Lower lobe of right lung (tissue), 2 donors: ENCODE measurements around the gene LRRC4C. TPM values are rescaled to one million over a fixed set of nuclear protein-coding genes. Genes with fewer than 3 reads are reported as not detected.
A peak's percentile ranks its signal among the peaks of the same experiment; 100 is the strongest.

Source experiments
- ATAC-seq, 2 donors: fragments of 200-7000 bp; cut with Tn5 transposase; one replicate each; pipeline ENCODE4 v1.9.1; 2020 to 2022; ENCODE audit warnings: mild to moderate bottlenecking in 2 of 2, moderate library complexity in 2 of 2
- DNase-seq: peaks from one replicate; pipeline ENCODE4 v3.0.0-alpha.2; 2020
- H3K27ac ChIP-seq: fragments of 200-600 bp; one replicate; pipeline ENCODE4 v1.8.0; 2022
- H3K27me3 ChIP-seq: fragments of 200-600 bp; one replicate; pipeline ENCODE4 v1.8.0; 2022; ENCODE audit warnings: low read depth
- H3K36me3 ChIP-seq: fragments of 200-600 bp; one replicate; pipeline ENCODE4 v1.8.0; 2022; ENCODE audit warnings: mild to moderate bottlenecking
- H3K4me1 ChIP-seq: fragments of 200-600 bp; one replicate; pipeline ENCODE4 v1.8.0; 2022
- H3K4me3 ChIP-seq: fragments of 200-600 bp; one replicate; pipeline ENCODE4 v1.8.0; 2022; ENCODE audit warnings: mild to moderate bottlenecking
- H3K9me3 ChIP-seq: fragments of 200-600 bp; one replicate; pipeline ENCODE4 v1.8.0; 2022
- intact Hi-C: fragments of 100-400 bp; cut with DNase I; formaldehyde crosslinking; loops from one replicate; pipeline ENCODE4 v1.11.0; 2022
- total RNA-seq: library from RNA; stranded (reverse); fragmentation: NEBNext Ultra II Directional; extraction: Animal tissue kit (Norgen Biotek cat#: 25700); gene quantifications from one replicate; pipeline ENCODE4 v1.2.1, GENCODE V29; 2021
- TF ChIP-seq, protein P1 (sequence below): fragments of 200-600 bp; IDR thresholded peaks from one replicate; pipeline ENCODE4 v1.8.0; 2022; ENCODE audit warnings: antibody characterized with exemption, mild to moderate bottlenecking
- donor health status: DM: no; HTN: yes; CAD: no; lungs with severe emphysema.

LRRC4C gene
- total RNA-seq, 1 donor from 2014 or later = 0.86 TPM

DNA sequence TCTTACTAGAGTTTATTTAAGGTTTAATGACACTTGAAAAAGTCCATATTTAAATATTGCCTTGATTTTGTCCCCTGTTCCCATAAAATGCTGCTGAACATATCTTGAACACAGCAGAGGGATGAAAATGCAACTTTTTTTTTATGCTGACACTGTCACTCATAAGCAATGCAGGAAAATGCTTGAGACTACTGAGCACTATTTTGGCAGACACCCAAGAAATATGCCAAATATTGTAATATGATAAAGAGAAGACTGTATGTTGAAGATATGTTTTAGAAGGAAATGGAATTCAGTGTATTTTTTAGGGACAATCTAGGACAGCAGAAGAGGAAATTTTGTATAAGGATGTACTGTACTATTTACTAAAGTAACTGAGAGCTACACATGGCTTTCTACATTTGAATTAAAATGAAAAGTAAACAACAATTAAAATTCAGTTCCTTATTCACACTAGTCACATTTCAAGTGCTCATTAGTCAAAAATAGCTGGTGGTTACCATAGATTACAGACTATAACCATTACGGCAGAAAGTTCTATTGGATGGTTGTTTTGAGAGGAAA, 58.6 kb downstream of the LRRC4C start:
- no peaks in the 10 kb centered on the region for H3K27me3 ChIP-seq
- no peaks in the 10 kb centered on the region for H3K36me3 ChIP-seq
- H3K4me3 ChIP-seq = no peak overlapping the region
- no peaks in the 10 kb centered on the region for H3K9me3 ChIP-seq
- peaks cover 5% of the 10 kb centered on the region for H3K4me1 ChIP-seq
- DNase-seq = no peak
- TF ChIP-seq, protein P1, sequence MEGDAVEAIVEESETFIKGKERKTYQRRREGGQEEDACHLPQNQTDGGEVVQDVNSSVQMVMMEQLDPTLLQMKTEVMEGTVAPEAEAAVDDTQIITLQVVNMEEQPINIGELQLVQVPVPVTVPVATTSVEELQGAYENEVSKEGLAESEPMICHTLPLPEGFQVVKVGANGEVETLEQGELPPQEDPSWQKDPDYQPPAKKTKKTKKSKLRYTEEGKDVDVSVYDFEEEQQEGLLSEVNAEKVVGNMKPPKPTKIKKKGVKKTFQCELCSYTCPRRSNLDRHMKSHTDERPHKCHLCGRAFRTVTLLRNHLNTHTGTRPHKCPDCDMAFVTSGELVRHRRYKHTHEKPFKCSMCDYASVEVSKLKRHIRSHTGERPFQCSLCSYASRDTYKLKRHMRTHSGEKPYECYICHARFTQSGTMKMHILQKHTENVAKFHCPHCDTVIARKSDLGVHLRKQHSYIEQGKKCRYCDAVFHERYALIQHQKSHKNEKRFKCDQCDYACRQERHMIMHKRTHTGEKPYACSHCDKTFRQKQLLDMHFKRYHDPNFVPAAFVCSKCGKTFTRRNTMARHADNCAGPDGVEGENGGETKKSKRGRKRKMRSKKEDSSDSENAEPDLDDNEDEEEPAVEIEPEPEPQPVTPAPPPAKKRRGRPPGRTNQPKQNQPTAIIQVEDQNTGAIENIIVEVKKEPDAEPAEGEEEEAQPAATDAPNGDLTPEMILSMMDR = no peak
- peak in 1 of 2 donors; percentile 43 for ATAC-seq
- H3K27ac ChIP-seq = no peak overlapping the region
- intact Hi-C loops = no loop called here

DNA sequence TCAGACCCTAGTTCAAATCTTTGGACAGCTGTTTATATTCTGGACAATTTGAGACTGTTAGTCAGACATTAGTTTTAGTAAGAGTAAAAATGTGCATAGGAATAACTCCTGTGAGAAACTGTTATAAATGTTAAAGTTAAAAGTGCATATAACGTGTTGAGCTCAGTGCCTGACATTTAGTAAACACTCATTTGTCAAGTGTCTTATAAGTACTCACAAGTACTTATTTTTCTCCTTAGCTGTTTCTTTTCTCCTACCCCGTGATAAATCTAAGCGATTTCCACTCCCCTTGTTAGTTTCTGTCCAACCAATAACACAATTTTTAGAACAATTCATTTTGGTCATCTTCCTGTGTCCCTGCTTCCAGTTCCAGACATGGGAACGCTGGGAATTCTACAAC, 59.3 kb downstream of the LRRC4C start:
- DNase-seq = no peak

GRCh38 chr11:41399323-41399722, 60.1 kb downstream of the LRRC4C start:
- H3K27ac ChIP-seq = no peak overlapping the region
- TF ChIP-seq, protein P1 = no peak
- no peak for ATAC-seq
- H3K4me3 ChIP-seq = no peak overlapping the region
- no peaks in the 10 kb centered on the region for H3K36me3 ChIP-seq
- intact Hi-C loops = no loop called here
- H3K27me3 ChIP-seq = no peaks in the 10 kb centered on the region
- peaks cover 5% of the 10 kb centered on the region for H3K4me1 ChIP-seq
- no peaks in the 10 kb centered on the region for H3K9me3 ChIP-seq
- DNase-seq = no peak

More for the DNA sequence above, 59.3 kb downstream of the LRRC4C start:
- Histone ChIP-seq H3K4me1 (peaks cover 5% of the 10 kb centered on the region), H3K36me3 (no peaks in the 10 kb centered on the region), H3K27ac (no peak overlapping the region), H3K9me3 (no peaks in the 10 kb centered on the region), H3K4me3 (no peak overlapping the region), H3K27me3 (no peaks in the 10 kb centered on the region)
- intact Hi-C loops = no loop called here
- ATAC-seq = peak; percentile 35 to 82
- TF ChIP-seq, protein P1 = no peak

DNA sequence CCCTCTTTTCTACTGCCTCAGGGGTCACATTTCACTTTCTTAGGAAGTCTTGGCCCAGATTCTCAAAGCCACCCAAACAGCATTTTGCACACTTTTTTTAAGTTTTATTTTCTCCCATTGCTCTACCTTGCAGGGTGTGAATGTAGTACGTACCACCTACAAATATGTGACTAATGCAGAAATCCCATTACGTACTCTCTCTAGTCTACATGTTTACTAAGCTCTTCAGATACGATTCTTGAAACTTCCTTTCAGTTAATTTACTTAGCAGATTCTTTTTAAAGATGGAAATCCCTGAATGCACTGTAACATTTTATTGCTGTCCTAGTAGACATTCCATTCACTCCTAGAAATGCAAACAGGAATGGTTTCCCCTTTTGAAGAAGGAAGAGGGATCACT, 61.3 kb downstream of the LRRC4C start:
- no peak for DNase-seq
- no peak overlapping the region for H3K4me3 ChIP-seq
- peaks cover 5% of the 10 kb centered on the region for H3K4me1 ChIP-seq
- ATAC-seq = peak; percentile 86 to 93
- H3K27me3 ChIP-seq = no peaks in the 10 kb centered on the region
- intact Hi-C loops = no loop called here
- no peaks in the 10 kb centered on the region for H3K36me3 ChIP-seq
- no peak overlapping the region for H3K27ac ChIP-seq
- TF ChIP-seq, protein P1 = no peak
- H3K9me3 ChIP-seq = no peaks in the 10 kb centered on the region

GRCh38 chr11:41394521-41395195, 64.8 kb downstream of the LRRC4C start:
- DNase-seq (no peak), ATAC-seq (no peak)
- intact Hi-C loops = no loop called here
- TF ChIP-seq, protein P1 = no peak
- peaks cover under 1% of the 10 kb centered on the region for H3K4me1 ChIP-seq
- no peaks in the 10 kb centered on the region for H3K9me3 ChIP-seq
- no peak overlapping the region for H3K27ac ChIP-seq
- H3K36me3 ChIP-seq = no peaks in the 10 kb centered on the region
- no peak overlapping the region for H3K4me3 ChIP-seq
- no peaks in the 10 kb centered on the region for H3K27me3 ChIP-seq
